ENCODE results near the gene UBQLN4. TPM values are rescaled to one million over a fixed set of nuclear protein-coding genes. Genes with fewer than 3 reads are reported as not detected.

The UBQLN4 gene
- total and polyA plus RNA-seq, 9 of the 15 experiments (the other 6 are each of a cell fraction or from before 2014, with no cell fraction given), result 13.5 to 65.5 (median 37.0) TPM

DNA sequence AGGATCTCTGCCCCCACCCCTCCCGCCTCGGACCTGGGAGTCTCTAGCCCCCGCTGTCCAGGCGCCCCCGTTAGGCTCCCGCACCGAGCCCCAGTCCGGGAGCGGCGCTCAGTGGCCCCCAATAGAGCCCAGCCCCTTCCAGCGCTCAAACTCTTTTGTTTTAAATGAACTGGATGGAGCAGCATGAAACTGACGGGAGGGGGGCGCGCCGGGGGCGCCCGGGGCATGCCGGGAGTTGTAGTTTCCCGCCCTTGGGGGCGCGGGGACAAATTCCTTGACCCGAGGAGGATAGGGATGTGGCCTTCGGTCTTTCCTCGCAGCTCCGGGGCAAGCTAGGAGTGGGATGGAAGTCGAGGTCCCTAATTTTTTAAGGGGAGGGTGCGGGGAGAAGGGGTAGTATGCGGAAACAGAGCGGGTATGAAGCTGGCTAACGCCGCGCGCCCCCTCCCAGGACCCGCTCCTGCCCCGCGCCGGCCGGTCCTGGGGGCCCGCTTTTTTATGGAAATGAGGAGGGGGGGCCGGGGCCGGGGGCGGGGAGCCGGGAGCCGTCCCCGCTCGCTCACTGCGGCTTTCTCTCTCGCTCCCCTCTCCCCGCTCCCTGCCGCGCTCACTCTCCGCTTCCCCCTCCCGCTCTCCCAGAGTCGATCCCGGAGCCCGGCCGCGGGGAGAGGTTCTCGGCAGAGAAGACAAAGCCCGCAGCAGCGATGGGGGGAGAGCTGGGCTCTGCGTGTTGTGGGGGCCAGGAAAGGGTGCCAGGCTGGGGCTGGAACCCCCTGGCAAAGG, 28.9 kb upstream of the UBQLN4 start, which contains the start of gene MEX3A (continued):
- TF ChIP-seq HMGN3 (IDR thresholded peaks at IDR 0.05; ENCODE audit: borderline replicate concordance, extremely low read depth, insufficient read length, low read depth, low read length) (peak; percentile 8), ZNF239 (CRISPR knock-in tag; IDR thresholded peaks at IDR 0.05) (no peak; the same call in 1 of the 2 replicates), ZNF134 (CRISPR knock-in tag; conservative IDR thresholded peaks at IDR 0.05) (no peak), RNF2 (IDR thresholded peaks at IDR 0.05) (no peak), POU5F1 (IDR thresholded peaks at IDR 0.05; ENCODE audit: borderline replicate concordance, low read depth, low read length, partially characterized antibody) (peak; percentile 46), TFAM (CRISPR knock-in tag; conservative IDR thresholded peaks at IDR 0.05) (no peak), DDX20 (tag; IDR thresholded peaks at IDR 0.05; ENCODE audit: low read depth) (no peak)
- TF ChIP-seq, protein P1, sequence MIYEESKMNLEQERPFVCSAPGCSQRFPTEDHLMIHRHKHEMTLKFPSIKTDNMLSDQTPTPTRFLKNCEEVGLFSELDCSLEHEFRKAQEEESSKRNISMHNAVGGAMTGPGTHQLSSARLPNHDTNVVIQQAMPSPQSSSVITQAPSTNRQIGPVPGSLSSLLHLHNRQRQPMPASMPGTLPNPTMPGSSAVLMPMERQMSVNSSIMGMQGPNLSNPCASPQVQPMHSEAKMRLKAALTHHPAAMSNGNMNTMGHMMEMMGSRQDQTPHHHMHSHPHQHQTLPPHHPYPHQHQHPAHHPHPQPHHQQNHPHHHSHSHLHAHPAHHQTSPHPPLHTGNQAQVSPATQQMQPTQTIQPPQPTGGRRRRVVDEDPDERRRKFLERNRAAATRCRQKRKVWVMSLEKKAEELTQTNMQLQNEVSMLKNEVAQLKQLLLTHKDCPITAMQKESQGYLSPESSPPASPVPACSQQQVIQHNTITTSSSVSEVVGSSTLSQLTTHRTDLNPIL (CRISPR knock-in tag; IDR thresholded peaks at IDR 0.05), result no peak
- TF ChIP-seq, protein P2, sequence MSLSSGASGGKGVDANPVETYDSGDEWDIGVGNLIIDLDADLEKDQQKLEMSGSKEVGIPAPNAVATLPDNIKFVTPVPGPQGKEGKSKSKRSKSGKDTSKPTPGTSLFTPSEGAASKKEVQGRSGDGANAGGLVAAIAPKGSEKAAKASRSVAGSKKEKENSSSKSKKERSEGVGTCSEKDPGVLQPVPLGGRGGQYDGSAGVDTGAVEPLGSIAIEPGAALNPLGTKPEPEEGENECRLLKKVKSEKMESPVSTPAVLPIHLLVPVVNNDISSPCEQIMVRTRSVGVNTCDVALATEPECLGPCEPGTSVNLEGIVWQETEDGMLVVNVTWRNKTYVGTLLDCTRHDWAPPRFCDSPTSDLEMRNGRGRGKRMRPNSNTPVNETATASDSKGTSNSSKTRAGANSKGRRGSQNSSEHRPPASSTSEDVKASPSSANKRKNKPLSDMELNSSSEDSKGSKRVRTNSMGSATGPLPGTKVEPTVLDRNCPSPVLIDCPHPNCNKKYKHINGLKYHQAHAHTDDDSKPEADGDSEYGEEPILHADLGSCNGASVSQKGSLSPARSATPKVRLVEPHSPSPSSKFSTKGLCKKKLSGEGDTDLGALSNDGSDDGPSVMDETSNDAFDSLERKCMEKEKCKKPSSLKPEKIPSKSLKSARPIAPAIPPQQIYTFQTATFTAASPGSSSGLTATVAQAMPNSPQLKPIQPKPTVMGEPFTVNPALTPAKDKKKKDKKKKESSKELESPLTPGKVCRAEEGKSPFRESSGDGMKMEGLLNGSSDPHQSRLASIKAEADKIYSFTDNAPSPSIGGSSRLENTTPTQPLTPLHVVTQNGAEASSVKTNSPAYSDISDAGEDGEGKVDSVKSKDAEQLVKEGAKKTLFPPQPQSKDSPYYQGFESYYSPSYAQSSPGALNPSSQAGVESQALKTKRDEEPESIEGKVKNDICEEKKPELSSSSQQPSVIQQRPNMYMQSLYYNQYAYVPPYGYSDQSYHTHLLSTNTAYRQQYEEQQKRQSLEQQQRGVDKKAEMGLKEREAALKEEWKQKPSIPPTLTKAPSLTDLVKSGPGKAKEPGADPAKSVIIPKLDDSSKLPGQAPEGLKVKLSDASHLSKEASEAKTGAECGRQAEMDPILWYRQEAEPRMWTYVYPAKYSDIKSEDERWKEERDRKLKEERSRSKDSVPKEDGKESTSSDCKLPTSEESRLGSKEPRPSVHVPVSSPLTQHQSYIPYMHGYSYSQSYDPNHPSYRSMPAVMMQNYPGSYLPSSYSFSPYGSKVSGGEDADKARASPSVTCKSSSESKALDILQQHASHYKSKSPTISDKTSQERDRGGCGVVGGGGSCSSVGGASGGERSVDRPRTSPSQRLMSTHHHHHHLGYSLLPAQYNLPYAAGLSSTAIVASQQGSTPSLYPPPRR (CRISPR knock-in tag; IDR thresholded peaks at IDR 0.05; ENCODE audit: borderline replicate concordance), result no peak
- TF ChIP-seq, protein P3, sequence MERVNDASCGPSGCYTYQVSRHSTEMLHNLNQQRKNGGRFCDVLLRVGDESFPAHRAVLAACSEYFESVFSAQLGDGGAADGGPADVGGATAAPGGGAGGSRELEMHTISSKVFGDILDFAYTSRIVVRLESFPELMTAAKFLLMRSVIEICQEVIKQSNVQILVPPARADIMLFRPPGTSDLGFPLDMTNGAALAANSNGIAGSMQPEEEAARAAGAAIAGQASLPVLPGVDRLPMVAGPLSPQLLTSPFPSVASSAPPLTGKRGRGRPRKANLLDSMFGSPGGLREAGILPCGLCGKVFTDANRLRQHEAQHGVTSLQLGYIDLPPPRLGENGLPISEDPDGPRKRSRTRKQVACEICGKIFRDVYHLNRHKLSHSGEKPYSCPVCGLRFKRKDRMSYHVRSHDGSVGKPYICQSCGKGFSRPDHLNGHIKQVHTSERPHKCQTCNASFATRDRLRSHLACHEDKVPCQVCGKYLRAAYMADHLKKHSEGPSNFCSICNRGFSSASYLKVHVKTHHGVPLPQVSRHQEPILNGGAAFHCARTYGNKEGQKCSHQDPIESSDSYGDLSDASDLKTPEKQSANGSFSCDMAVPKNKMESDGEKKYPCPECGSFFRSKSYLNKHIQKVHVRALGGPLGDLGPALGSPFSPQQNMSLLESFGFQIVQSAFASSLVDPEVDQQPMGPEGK (CRISPR knock-in tag; IDR thresholded peaks at IDR 0.05; ENCODE audit: borderline replicate concordance), result no peak
- TF ChIP-seq, protein P4, sequence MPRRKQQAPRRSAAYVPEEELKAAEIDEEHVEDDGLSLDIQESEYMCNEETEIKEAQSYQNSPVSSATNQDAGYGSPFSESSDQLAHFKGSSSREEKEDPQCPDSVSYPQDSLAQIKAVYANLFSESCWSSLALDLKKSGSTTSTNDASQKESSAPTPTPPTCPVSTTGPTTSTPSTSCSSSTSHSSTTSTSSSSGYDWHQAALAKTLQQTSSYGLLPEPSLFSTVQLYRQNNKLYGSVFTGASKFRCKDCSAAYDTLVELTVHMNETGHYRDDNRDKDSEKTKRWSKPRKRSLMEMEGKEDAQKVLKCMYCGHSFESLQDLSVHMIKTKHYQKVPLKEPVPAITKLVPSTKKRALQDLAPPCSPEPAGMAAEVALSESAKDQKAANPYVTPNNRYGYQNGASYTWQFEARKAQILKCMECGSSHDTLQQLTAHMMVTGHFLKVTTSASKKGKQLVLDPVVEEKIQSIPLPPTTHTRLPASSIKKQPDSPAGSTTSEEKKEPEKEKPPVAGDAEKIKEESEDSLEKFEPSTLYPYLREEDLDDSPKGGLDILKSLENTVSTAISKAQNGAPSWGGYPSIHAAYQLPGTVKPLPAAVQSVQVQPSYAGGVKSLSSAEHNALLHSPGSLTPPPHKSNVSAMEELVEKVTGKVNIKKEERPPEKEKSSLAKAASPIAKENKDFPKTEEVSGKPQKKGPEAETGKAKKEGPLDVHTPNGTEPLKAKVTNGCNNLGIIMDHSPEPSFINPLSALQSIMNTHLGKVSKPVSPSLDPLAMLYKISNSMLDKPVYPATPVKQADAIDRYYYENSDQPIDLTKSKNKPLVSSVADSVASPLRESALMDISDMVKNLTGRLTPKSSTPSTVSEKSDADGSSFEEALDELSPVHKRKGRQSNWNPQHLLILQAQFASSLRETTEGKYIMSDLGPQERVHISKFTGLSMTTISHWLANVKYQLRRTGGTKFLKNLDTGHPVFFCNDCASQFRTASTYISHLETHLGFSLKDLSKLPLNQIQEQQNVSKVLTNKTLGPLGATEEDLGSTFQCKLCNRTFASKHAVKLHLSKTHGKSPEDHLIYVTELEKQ (CRISPR knock-in tag; IDR thresholded peaks at IDR 0.05), result no peak
- TF ChIP-seq, protein P5, sequence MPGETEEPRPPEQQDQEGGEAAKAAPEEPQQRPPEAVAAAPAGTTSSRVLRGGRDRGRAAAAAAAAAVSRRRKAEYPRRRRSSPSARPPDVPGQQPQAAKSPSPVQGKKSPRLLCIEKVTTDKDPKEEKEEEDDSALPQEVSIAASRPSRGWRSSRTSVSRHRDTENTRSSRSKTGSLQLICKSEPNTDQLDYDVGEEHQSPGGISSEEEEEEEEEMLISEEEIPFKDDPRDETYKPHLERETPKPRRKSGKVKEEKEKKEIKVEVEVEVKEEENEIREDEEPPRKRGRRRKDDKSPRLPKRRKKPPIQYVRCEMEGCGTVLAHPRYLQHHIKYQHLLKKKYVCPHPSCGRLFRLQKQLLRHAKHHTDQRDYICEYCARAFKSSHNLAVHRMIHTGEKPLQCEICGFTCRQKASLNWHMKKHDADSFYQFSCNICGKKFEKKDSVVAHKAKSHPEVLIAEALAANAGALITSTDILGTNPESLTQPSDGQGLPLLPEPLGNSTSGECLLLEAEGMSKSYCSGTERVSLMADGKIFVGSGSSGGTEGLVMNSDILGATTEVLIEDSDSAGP (CRISPR knock-in tag; IDR thresholded peaks at IDR 0.05), result no peak
